Right ventricle myocardium superior (tissue), 1 donor: ENCODE measurements around the gene RASA2. TPM values are rescaled to one million over a fixed set of nuclear protein-coding genes. Genes with fewer than 3 reads are reported as not detected.

ENCODE experiments used
- ATAC-seq: fragments of 200-7000 bp; cut with Tn5 transposase; one replicate; pipeline ENCODE4 v1.9.1; 2020; ENCODE audit warnings: mild to moderate bottlenecking; ENCODE audit not compliant: poor library complexity
- DNase-seq: peaks from one replicate; pipeline ENCODE4 v3.0.0-alpha.2; 2020
- intact Hi-C: fragments of 100-400 bp; cut with DNase I; formaldehyde crosslinking; loops from one replicate; pipeline ENCODE4 v1.11.2; 2022
- long read RNA-seq: library from polyadenylated mRNA; unstranded; transcript quantifications from one replicate; pipeline ENCODE4 v2.0.0, GENCODE V29; 2021
- total RNA-seq: library from RNA; stranded (reverse); fragmentation: NEBNext Ultra II Directional; extraction: Animal tissue kit (Norgen Biotek cat#: 25700); gene quantifications from one replicate; pipeline ENCODE4 v1.2.1, GENCODE V29; 2021
- donor health status: DM: no; HTN: yes; CAD: no; lungs with severe emphysema.

The RASA2 gene
- total RNA-seq = 3.5 TPM
- long read RNA-seq, partial matches to known transcripts = 1 of 1 reads
- long read RNA-seq, other reads (novel, unspliced or antisense) = 0 of 1 reads

- DNase-seq = peak; percentile 85
- intact Hi-C loops = no loop called here
- ATAC-seq = peak; percentile 96
Observed at GRCh38 chr3:141486746-141487520, at the start of gene RASA2. TSS of gene RASA2 (plus strand) at chr3:141487027. CDS start at chr3:141487084, 57 bp downstream.

- DNase-seq (no peak), ATAC-seq (no peak)
- intact Hi-C loops = loop anchor here (5.0 kb wide), 1 partner anchor 37 kb away; no protein-coding TSS in a partner anchor
Observed at GRCh38 chr3:141439589-141439988, 47.2 kb upstream of the RASA2 start.

- no peak for DNase-seq
- ATAC-seq = no peak
- intact Hi-C loops = no loop called here
Observed at GRCh38 chr3:141440942-141441341, 45.9 kb upstream of the RASA2 start.

- intact Hi-C loops = no loop called here
- ATAC-seq = peak; percentile 75
Observed at GRCh38 chr3:141441381-141442364, 45.2 kb upstream of the RASA2 start.

GRCh38 chr3:141442446-141442845 is 44.4 kb upstream of the RASA2 start:
- intact Hi-C loops = no loop called here
- peak; percentile 72 for ATAC-seq

More at GRCh38 chr3:141441381-141442364, 45.2 kb upstream of the RASA2 start:
- DNase-seq = peak; percentile 81

GRCh38 chr3:141442914-141443313 is 43.9 kb upstream of the RASA2 start:
- ATAC-seq (peak; percentile 11), DNase-seq (no peak)
- intact Hi-C loops = no loop called here

More at GRCh38 chr3:141442446-141442845, 44.4 kb upstream of the RASA2 start:
- no peak for DNase-seq

- DNase-seq = no peak
- intact Hi-C loops = no loop called here
- no peak for ATAC-seq
Observed at GRCh38 chr3:141444586-141445285, 42.1 kb upstream of the RASA2 start.

- intact Hi-C loops = no loop called here
- DNase-seq (no peak), ATAC-seq (no peak)
Observed at GRCh38 chr3:141445990-141446389, 40.8 kb upstream of the RASA2 start.

- DNase-seq (no peak), ATAC-seq (no peak)
- intact Hi-C loops = no loop called here
Observed at GRCh38 chr3:141446737-141447136, 40.1 kb upstream of the RASA2 start.

GRCh38 chr3:141447383-141447782 is 39.4 kb upstream of the RASA2 start:
- no peak for DNase-seq
- intact Hi-C loops = no loop called here
- no peak for ATAC-seq

GRCh38 chr3:141448606-141449220 is 38.1 kb upstream of the RASA2 start:
- ATAC-seq = no peak

GRCh38 chr3:141449424-141449823 is 37.4 kb upstream of the RASA2 start:
- ATAC-seq = no peak
- intact Hi-C loops = no loop called here

More at GRCh38 chr3:141448606-141449220, 38.1 kb upstream of the RASA2 start:
- intact Hi-C loops = no loop called here
- DNase-seq = no peak

GRCh38 chr3:141450727-141451375 is 36.0 kb upstream of the RASA2 start:
- no peak for DNase-seq
- ATAC-seq = peak; percentile 8
- intact Hi-C loops = loop anchor here (10.0 kb wide), 1 partner anchor 216 kb away; the partner anchor contains the start of gene PXYLP1

More at GRCh38 chr3:141449424-141449823, 37.4 kb upstream of the RASA2 start:
- no peak for DNase-seq

- ATAC-seq (peak; percentile 77), DNase-seq (no peak)
- intact Hi-C loops = loop anchor here (10.0 kb wide), 1 partner anchor 217 kb away; the partner anchor contains the start of gene PXYLP1
Observed at GRCh38 chr3:141452045-141452444, 34.8 kb upstream of the RASA2 start.

- intact Hi-C loops = loop anchor here (10.0 kb wide), 1 partner anchor 218 kb away; the partner anchor contains the start of gene PXYLP1
- ATAC-seq (no peak), DNase-seq (no peak)
Observed at GRCh38 chr3:141452773-141453172, 34.1 kb upstream of the RASA2 start.

GRCh38 chr3:141454054-141454453 is 32.8 kb upstream of the RASA2 start:
- DNase-seq (no peak), ATAC-seq (no peak)
- intact Hi-C loops = loop anchor here (2.0 to 10.0 kb wide), 2 partner anchors 95 to 219 kb away; partner anchors contain the start of gene PXYLP1

- DNase-seq = no peak
Observed at GRCh38 chr3:141454906-141455602, 31.8 kb upstream of the RASA2 start.

More at GRCh38 chr3:141454906-141455602, 31.8 kb upstream of the RASA2 start:
- intact Hi-C loops = loop anchor here (2.0 to 10.0 kb wide), 2 partner anchors 96 to 220 kb away; partner anchors contain the start of gene PXYLP1
- ATAC-seq = peak; percentile 65
